Adrenal gland (tissue), 5 donors: ENCODE results near the gene HDAC4.

Experiments used
- CTCF ChIP-seq, 6 experiments: fragments of 450-650 bp in 4 of 6; fragments of 200-600 bp in 2 of 6; sonication (generic) in 1 of 6; IDR thresholded peaks; 1 replicate in 5 of 6; 2 replicates in 1 of 6; pipeline versions ENCODE4 v1.5.1 to v1.8.0; 2016 to 2021; ENCODE audit warnings: antibody characterized with exemption in 6 of 6, mild to moderate bottlenecking in 2 of 6, moderate library complexity in 1 of 6
- POLR2A ChIP-seq, 2 donors: fragments of 450-650 bp; IDR thresholded peaks; one replicate each; pipeline ENCODE4 v1.6.1; 2017; ENCODE audit warnings: antibody characterized with exemption in 2 of 2, mild to moderate bottlenecking in 2 of 2, moderate library complexity in 1 of 2
- donor health status: DM: no; HTN: no; CAD: no.

- TF ChIP-seq CTCF (IDR thresholded peaks at IDR 0.05), result no peak
- no peak for TF ChIP-seq POLR2A (IDR thresholded peaks at IDR 0.05)
These were observed 184.1 kb downstream of the HDAC4 start for GRCh38 chr2:239216614-239217273.
